NCI-H1048 (cell line): ENCODE measurements around the gene PAWR.
"Not testable (repeated sequence)": the region's sequence is repeated elsewhere in the genome, so short reads cannot be mapped to it uniquely, and the experiment has no call there.

Experiments
- DNase-seq: peaks from one replicate; lab custom pipeline; 2025; lab: John Stamatoyannopoulos, UW

Gene PAWR

DNA sequence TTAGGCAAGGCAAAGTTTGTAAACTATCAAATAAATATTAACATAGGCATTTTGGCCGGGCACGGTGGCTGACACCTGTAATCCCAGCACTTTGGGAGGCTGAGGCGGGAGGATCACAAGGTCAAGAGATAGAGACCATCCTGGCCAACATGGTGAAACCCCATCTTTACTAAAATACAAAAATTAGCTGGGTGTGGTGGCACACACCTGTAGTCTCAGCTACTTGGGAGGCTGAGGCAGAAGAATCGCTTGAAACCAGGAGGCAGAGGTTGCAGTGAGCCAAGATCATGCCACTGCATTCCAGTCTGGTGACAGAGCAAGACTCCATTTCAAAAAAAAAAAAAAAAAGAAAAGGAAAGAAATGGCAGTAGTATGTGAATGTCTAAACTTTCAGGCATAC lies 43.9 kb downstream of the PAWR start:
- not testable (repeated sequence) for DNase-seq

DNA sequence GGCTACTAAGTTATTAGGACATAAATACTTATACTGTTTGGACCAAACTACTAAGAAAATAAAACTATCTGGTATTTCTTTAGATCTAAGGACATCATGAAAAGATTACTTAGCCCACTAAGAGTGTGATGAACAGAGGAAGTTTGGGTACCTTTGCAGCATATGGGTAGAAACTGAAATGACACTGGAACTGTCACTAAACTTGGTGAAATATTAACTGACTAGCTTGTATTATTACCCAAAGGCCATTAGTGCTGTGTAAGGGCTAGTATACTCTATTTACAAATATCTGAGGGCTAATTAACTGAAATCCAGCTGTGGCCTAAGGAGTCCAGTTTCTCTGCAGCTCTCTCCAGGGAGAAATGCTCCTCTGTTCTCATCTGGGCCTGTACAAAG lies 45.5 kb downstream of the PAWR start:
- DNase-seq, result no peak

DNA sequence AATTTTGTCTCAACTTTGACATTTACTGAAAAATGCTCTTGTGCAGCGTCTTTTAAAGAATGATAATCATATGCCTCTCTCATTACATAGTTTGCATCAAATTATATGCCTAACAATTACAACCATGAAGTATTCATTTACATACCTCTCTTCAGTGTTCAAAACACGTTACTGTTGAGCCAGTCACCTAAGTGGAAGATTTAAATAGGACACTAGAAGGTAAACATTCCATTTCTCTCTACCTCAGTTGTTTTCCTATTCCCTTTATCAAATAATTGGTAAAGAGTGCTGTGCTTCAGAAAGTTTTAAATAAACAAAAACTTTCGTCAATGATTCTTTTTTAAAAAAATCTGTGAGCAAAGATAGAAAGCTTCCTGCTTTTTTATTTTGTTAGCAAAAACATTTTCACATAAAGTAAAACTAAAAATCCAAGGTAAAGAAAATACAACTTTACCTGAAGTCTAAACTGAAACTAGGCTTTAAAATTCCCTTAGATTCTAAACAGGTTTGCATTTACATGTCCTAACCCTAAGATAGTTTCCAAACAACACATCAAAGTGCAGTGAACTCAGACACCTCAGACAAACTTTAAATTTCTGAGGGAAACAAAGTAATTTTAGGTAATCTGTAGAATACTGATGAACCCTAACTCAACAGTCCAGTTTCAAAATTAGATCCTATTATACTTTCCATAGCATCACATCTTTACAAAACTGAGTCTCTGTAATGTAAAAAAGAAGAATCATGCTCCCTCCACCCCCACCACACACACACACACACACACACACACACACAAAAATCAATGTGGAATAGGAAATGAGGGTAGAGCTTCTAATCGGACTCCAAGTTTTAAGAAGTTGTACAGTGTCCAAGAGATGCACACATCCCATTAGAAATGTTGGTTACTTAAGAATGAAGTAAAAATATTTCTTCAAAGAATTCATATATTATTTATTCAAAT lies 46.2 kb downstream of the PAWR start:
- DNase-seq, result no peak

DNA sequence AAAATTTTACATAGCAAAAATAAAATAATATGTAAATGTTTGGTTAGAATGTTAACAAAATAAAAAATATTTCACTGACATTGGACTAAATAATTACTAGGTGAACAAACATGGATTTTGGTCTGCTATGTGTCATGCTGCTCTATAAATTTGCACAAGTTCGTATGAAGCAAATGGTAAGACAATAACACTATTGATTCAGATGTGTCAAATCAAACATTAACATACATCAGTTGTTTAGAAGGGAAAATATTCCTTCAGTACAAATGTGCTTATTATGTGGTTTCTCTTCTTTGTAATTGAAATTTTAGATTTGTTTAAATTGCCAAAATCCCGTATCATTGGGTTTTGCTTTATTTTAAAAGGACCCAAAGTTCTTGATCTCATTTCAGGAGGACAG lies 46.9 kb downstream of the PAWR start:
- no peak for DNase-seq

DNA sequence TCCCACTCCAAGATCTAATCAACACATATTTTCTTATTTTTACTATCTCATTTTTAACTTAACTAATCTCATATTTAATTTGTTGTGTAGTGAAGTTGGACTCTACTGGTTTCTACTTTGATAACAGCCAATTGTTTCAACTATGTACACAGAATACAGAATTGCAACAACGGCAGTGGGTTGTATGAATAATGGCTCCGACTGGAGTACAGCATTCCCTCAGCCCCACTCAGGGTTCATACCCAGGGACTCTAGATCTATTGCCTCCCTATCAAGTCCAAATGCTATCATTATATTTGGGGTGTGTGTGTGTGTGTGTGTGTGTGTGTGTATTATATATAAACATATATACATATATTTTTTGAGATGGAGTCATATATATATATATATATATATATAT lies 52.3 kb downstream of the PAWR start:
- DNase-seq, result no peak

DNA sequence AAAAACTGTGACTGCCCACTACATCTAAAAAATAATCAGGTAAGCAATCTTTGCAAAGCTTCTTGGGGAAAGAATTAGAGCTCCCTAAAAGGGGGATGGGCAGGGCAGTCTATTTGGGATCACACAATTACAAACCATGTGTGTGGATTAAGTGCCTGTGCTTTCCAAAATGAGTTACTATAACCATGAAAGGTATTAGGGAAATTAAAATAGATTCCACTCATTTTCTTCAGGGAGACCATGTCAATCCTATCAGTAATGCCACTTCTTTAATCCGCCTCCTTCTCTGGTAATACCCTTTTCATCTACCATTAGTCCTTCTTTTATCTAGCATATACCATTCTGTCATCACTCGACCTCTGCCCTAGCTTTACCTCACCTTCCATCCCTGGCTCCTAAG lies 53.7 kb downstream of the PAWR start:
- DNase-seq, result no peak

DNA sequence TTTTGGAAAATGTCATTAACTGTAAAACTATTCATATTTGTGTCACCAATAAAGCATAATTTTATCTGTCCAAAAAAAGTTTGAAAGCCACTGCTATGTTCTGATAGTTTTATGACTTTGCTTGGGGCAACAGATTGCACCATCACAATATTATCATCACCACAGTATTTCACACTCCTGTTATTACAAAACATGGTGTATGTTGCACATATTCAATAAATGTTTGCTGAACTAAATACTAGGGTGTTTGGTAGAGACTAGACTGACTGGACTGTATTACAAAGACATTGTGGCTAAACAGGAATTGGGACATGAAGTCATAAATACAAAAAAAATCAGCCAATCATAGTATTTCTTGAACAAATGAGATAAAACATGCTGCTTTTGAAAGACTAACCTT lies 55.1 kb downstream of the PAWR start:
- DNase-seq, result no peak

DNA sequence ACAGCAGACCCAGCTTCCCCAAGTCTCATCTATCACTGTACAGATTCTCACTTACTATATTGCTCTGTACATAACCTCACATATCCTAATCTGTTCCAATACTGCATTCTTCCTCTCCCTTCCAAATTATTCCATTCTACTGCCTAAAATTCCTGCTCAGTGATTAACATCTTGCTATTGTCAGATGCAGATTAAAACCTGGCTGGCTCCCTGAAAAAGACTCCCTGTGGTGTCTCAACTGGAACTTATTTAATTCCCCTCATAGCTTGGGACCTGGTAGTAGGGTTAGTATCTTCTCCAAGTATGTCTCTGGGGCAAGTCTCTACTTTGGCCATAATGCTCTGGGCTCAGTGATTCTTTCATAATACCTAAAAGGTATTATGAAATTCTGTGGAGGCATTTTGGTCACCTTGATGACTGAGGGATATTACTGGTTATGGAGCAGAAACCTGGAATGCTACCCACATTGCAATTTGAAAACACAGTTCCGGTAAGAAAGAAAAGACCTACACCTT lies 55.8 kb downstream of the PAWR start:
- DNase-seq, result no peak

DNA sequence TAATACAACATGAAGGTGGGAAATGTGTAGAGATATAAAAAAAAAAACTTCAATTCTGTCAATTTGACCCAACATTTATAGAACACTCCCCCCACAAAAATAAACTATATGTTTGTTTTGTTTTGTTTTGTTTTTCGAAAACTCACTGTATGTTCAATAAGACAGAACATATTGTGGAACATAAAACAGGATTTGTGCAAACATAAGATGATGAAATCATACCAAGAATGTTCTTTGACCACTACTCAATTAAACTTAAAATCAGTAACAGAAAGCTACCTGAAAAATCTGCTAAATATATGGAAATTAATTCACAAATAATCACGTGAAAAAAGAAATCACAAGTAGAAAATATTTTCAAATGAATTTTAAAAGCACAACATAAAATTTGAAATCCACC lies 61.2 kb downstream of the PAWR start:
- DNase-seq, result no peak

DNA sequence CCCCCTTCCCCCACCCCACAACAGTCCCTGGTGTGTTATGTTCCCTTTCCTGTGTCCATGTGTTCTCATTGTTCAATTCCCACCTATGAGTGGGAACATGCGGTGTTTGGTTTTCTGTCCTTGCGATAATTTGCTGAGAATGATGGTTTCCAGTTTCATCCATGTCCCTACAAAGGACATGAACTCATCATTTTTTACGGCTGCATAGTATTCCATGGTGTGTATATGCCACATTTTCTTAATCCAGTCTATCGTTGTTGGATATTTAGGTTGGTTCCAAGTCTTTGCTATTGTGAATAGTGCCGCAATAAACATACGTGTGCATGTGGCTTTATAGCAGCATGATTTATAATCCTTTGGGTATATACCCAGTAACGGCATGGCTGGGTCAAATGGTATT lies 64.0 kb downstream of the PAWR start:
- DNase-seq, result not testable (repeated sequence)

DNA sequence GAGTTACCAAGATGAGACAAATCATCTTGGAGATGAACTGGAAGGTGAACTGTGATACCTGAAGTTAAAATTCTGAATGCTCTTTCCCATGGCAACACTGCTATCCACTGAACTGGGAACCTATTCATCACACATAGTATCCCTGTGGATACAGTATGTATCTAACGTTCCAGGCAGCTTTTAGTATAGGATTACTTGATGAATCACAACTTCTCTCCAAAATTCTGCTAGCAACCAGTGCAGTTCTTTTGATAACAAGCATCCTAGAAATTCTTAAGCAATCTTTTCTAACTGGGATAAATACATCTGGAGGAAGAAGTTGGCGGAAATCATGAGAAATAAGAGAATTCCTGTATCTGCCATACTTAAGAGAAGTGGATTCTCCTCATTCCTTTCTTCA lies 66.4 kb downstream of the PAWR start:
- no peak for DNase-seq

DNA sequence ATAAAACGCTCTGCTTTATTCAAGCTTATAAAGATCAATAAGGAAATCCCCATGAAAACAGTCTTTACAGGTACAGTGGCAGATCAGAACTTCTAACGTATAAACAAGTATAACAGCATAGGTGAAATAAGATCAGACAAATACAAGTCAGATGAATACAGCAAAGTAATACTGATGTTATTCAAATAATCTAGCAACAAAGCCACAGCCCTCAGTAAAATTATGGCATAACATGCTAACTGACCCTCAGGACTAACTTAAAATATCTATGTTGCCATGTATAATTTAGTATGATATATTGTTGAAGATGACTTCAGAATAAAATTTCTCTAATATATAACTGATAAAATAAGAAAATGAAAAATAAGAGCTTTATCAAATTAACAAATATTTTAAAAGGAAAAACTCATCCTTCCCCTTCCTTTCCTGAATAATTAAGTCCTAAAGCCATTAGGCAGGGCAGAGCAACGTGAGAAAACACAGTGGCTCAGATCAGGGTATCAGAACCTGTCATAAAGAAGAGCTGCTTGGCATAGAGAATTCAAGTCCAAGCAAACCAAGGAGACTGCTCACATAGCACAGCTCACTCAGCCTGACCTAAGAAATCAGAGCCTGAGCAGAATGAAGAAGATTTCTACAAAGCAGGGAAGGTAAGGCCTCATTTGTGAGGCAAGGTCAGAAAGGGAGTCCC lies 70.7 kb downstream of the PAWR start:
- DNase-seq, result no peak

DNA sequence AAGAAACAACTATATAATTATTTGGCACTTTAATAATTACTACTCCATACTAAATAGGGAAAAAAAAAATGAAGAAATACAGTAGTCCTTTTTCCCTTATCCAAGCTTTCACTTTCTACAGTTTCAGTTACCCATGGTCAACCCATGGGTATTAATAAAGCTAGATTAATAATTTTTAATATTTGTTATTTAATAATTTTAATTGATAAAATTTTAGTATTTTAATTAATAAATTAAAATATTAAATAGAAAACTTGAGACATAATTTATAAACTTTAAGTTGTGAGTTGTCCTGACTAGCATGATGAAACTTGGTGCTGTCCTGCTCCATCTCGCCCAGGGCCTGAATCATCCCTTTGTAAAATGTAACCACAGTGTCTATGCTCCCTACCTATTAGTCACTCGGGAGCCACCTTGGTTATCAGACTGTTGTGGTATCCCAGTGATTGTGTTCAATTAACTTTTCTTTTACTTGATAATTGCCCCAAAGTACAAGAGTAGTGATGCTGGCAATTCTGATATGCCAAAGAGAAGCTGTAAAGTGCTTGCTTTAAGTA lies 71.8 kb downstream of the PAWR start:
- no peak for DNase-seq

DNA sequence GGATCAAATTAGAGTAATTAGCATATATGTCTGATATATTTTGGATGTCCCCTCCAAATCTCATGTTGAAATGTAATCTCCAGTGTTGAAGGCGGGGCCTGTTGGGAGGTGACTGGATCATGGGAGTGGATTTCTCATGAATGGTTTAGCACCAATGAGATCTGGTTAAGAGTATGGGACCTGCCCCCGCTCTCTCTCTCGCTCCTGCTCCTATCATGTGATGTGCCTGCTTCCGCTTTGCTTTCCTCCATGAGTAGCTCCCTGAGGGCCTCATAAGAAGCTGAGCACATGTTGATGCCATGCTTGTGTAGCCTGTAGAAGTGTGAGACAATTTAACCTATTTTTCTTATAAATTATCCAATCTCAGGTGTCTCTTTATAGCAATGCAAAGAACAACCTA lies 73.1 kb downstream of the PAWR start:
- no peak for DNase-seq

DNA sequence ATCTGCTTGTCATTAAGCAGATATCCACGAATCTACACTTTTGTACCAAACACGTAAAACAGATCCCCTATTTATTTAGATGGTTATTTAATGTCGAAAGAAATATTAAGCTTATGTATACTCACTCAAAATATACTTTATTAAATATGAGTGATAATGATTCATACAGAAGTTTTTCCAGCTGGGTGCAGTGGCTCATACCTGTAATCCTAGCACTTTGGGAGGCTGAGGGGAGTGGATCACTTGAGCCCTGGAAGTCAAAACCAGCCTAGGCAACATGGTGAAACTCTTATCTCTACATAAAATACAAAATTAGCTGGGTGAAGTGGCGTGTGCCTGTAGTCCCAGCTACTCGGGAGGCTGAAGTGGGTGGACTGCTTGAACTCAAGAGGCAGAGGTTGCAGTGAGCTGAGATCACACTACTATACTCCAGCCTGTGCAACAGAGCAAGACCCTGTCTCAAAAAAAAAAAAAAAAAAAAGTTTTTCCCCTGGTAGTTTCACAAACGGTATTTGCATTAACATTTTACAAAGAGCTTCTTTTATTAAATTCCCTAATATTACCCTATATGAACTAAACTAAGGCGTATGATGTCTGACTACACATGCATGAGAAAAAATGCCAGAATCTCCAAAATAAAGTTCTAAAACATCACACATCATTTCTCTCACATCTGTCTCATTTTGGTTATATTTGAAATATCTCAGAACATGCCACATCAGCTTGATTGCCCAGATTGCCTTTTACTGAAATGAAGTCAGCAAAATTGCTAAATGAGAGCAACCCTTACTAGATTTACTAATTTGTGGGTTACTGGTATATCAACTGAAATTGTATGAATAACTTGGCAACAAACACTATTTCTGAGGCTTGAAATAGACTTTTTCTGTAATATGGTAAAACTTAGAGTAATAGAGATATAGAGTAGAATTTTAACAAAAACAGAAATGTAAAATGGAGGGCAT lies 74.9 kb downstream of the PAWR start:
- DNase-seq, result no peak

DNA sequence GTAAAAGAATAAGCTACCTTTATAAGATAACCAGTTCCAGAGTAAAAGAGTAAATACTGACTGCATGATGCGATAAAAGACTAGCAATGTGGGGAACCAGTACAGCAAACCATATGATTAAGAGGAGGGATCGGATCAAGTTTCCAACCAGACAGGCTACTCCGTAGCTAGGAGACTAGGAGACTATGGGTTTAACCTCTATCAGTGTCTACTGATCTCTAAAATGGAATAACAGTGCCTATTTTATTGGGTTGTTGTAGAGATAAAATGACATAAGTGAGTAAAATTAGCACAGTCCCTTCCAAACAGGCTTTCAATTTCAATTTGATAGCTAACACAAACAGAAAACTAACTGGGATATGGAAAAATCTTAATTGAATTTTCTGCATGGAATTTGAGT lies 76.0 kb downstream of the PAWR start:
- no peak for DNase-seq

DNA sequence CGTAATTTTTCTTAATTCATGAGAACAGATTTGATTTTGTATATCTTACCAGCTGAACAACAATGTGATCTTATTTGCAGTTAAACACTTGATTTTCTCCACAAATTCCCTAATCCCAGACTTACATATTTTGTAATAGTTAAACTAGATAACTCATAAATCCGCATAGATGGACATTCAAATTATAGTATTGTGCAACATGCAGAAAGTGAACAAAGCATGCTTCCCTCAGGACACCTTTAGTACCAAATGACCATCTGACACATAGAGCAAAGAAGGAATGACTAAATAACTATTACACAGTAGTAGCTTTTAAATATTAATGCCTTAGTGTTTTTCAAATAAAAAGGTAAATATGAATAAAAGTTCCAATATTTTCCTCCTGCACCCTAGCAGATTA lies 88.9 kb downstream of the PAWR start:
- DNase-seq, result no peak

DNA sequence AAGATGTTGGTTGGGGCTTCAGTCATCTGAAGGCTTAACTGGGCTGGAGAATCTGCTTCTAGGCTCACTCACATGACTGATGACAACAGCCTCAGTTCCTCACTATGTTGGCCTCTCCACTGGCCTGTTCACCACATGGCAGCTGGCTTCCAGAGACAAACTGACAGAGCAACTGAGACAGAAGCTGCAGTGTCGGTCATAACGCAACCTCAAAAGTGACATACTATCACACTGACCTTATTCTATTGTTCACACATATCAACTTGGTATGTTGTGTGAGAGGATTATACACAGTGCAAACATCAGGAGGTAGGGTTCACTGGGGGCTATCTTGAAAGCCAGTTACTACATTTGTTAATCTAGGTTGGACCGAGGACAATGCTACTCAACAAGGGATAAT lies 92.9 kb downstream of the PAWR start:
- no peak for DNase-seq

DNA sequence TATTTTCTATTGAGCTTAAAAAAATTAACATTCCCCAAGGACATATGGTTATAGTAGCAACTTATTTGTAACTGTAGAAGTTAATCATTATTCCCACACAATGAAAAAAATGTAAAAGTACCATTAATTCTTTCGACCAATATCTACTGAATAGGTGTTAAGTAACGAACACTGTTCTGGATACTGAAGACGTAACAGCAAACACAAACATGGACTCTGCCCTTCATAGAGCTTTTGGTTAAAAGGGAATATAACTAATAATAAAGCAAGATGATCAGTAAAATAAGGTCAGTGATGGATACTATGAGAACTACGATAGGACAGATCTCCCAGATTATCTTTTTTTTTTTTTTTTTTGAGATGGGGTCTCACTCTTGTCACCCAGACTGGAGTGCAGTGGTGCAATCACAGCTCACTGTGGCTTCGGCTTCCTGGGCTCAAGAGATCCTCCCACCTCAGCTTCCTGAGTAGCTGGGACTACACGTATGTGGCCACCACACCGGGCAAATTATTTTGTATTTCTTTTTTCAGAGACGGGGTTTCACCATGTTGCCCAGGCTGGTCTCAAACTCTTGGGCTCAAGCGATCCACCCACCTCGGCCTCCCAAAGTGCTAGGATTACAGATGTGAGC lies 93.9 kb downstream of the PAWR start:
- no peak for DNase-seq

DNA sequence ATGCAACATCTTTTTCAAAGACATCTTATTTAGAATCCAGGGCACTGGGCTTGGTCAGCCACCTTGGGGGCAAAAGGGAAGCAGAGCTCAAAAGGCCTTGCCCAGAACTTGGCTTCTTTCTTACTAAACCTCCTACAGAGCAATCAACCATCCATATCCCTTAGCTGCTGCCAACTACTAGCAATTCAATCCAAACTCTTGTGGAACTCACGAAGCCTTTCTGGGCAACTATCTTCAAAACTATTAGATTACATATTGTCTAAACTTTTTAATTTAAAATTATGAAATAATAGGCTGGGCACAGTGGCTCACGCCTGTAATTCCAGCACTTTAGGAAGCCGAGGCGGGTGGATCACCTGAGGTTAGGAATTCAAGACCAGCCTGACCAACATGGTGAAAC lies 95.5 kb downstream of the PAWR start:
- no peak for DNase-seq

DNA sequence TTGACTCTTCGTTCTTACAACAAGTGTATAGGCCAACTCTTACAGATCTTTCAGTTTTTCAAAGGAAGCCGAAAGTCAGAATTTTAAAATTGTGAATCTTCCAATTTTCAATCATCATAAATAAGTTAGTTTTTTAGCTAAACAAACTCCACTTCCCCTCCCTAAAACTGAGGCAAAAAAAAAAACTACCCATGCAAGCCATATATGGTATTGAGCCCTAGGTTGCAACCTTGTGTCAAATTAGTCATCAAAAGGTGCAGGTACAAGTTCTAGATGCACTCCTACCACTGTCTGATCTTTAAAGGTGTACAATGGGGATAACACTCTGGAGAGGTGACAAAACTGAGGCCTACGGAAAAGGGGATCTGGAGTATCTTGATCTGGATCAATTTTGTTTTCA lies 97.9 kb downstream of the PAWR start:
- no peak for DNase-seq
